Astrocyte of the cerebellum (primary cell): Measurements from ENCODE around the gene SKIC2.

ENCODE experiments used
- DNase-seq: peaks from one replicate; pipeline ENCODE4 v3.0.0-alpha.2; 2011; ENCODE audit warnings: low read depth
- H3K4me3 ChIP-seq: 2 replicates; pipeline ENCODE4 v1.5.1; 2011; ENCODE audit warnings: mild to moderate bottlenecking, low read depth, low read length, moderate library complexity
- in situ Hi-C: cut with HindIII; loops from 2 replicates; pipeline ENCODE4 v1.10.0; 2017; ENCODE audit warnings: low sequenced_read_pairs
- TF ChIP-seq, protein P1 (sequence below): IDR thresholded peaks from 2 replicates; pipeline ENCODE4 v1.5.1; 2012; ENCODE audit warnings: low read length, low read depth, moderate library complexity, mild to moderate bottlenecking; ENCODE audit errors: missing control alignments

SKIC2 gene

DNA sequence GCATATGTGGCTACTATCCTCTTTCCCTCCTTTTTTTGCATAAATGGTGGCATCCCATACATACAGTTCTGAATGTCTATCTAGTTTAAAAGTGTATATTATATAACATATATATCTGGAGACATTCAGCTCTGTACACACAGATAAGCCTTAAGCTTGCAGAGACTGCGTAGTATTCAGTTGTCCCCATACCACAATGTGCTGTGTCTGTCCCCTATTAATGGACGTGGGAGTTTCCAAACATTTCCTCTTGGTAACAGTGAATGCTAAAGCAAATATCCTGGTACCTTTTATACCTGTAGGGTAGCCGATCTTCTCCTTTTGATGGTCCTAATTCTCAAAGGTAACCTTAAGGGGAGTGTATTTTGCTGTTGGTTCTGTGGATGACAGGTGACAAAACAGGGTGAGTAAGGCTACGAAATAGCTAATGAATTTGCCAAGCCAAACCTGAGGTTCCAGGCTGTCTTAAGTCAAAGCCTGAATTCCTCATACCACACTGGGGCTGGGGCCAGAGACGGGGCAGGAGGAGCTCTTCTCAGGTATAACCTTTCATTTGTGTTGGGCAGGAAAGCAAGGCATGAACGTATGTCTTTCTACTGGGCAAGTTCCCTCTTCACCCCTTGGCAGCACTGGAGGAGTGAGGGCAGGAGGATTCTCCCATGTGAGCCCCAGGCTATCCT, 39.2 kb upstream of the SKIC2 start:
- in situ Hi-C loops, result no loop called here
- DNase-seq, result no peak
- H3K4me3 ChIP-seq, result no peak overlapping the region
- TF ChIP-seq, protein P1, sequence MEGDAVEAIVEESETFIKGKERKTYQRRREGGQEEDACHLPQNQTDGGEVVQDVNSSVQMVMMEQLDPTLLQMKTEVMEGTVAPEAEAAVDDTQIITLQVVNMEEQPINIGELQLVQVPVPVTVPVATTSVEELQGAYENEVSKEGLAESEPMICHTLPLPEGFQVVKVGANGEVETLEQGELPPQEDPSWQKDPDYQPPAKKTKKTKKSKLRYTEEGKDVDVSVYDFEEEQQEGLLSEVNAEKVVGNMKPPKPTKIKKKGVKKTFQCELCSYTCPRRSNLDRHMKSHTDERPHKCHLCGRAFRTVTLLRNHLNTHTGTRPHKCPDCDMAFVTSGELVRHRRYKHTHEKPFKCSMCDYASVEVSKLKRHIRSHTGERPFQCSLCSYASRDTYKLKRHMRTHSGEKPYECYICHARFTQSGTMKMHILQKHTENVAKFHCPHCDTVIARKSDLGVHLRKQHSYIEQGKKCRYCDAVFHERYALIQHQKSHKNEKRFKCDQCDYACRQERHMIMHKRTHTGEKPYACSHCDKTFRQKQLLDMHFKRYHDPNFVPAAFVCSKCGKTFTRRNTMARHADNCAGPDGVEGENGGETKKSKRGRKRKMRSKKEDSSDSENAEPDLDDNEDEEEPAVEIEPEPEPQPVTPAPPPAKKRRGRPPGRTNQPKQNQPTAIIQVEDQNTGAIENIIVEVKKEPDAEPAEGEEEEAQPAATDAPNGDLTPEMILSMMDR, result no peak

DNA sequence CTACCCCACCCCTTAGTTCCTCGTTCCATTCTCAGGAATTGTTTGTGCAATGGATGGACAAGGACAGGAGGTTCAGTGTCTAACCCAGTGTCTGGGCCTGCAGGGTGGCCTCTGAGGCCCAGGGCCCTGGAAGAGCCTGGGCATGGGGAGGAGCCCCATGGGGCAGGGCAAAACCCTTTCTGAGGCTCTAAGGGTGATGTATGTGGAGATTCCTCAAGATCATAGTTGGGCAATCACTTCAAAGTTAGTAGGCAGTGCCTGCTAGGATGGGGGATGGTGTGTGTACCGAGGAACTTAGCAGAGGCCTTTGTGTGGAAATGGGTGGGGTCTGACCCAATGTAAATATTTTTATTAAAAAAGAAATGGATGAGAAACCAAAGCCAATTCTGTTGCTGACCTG, 38.2 kb upstream of the SKIC2 start:
- in situ Hi-C loops, result no loop called here
- TF ChIP-seq, protein P1, result no peak
- no peak overlapping the region for H3K4me3 ChIP-seq
- DNase-seq, result no peak

DNA sequence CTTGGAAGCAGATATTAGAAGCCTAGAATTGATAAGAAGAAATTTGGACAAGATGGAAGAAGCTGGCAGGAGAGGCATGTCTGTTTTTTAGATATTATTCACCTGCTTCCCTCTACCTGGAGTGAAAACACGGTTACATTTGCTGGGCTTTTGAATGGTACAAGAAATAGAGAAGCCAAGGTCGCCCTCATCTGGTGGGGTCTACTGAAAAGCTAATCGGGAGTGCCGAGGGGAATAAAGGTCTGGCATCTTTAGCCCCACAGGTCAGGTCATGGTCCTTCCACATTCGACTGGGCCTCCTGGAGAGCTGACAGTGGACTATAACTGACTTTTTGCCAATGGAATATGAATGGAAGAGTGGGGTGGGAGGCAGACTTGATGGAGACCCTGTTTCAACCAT, 36.0 kb upstream of the SKIC2 start:
- H3K4me3 ChIP-seq, result no peak overlapping the region
- TF ChIP-seq, protein P1, result no peak
- in situ Hi-C loops, result no loop called here
- no peak for DNase-seq

DNA sequence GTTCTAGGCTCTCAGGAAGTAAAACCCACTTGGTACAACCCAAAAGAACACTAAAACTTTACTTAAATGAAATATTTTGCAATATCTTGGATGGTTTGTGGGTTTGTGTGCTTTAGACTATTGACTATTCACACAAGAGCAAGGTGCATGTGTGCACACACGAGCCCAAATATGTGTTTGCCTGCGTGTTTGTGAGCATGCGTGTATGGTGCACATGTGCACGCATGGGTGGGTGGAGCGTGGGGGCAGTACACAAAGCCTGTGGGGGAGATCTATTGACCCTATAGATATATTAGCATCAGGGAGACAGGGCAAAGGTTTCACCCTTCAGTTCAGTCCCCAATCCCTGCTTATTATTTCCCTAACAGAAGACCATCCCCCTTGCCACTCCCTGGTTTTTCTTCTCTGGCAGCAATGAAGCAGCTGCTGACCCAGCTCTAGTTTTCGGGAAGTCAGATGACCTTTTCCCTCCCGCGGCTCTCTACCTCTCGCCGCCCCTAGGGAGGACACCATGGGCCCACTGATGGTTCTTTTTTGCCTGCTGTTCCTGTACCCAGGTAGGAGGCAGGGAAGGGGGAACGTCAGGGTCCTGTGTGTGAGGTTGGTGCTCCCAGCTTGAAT, 31.6 kb upstream of the SKIC2 start, which contains the start of gene C2:
Gene C2, plus strand, starts transcription at position 476 of the 621 bp plus-strand sequence. Its CDS starts 36 bp downstream, at position 512.
- TF ChIP-seq, protein P1, result no peak
- in situ Hi-C loops, result no loop called here
- DNase-seq, result no peak
- no peak within 1 kb of the TSS for H3K4me3 ChIP-seq

DNA sequence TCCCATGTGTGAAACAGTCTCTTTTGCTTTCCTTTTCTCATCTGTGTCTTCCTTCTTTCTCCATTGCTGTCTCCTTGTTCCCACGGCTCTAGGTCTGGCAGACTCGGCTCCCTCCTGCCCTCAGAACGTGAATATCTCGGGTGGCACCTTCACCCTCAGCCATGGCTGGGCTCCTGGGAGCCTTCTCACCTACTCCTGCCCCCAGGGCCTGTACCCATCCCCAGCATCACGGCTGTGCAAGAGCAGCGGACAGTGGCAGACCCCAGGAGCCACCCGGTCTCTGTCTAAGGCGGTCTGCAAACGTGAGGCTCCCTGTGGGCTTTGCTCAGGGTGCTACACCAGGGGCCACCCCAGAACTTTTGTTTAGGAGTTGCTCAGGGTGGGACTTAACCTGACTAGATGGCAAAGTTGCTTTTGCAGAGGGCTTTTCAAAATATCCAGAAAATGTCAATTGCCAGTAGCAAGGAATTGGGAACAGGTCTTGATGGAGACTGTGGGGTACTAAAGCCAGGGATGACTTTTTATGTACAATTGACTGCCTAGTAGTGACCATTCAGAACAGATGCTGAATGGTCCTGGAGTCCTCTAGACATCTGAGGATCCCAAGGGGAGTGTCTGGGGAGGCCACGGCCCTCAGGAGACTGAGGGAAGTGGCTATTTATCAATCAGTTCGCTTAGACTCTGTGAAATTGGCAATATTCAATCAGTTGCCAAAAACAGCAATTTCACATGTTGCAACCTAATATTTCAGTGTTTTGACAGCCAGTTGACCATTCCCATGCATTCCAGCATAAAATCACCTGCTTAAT, 30.9 kb upstream of the SKIC2 start:
- in situ Hi-C loops, result no loop called here
- no peak overlapping the region for H3K4me3 ChIP-seq
- DNase-seq, result no peak
- TF ChIP-seq, protein P1, result no peak

DNA sequence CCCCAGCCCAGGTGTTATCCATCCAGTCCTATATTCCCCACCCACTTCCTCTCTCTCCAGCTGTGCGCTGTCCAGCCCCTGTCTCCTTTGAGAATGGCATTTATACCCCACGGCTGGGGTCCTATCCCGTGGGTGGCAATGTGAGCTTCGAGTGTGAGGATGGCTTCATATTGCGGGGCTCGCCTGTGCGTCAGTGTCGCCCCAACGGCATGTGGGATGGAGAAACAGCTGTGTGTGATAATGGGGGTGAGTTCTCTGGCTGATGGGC, 30.4 kb upstream of the SKIC2 start:
- in situ Hi-C loops, result no loop called here
- no peak for DNase-seq
- H3K4me3 ChIP-seq, result no peak overlapping the region
- TF ChIP-seq, protein P1, result no peak
